DND-41 (cell line): Measurements from ENCODE around the gene GYS1.

Experiments used
- ATAC-seq: fragments of 200-7000 bp; cut with Tn5 transposase; 3 replicates; pipeline ENCODE4 v1.9.1; 2021; ENCODE audit warnings: low read depth; ENCODE audit not compliant: insufficient read depth
- DNase-seq: peaks from one replicate; pipeline ENCODE4 v3.0.0-alpha.2; 2020
- H2AFZ ChIP-seq: 2 replicates; pipeline ENCODE4 v1.6.0; 2012; ENCODE audit warnings: low read depth, low read length
- H3K27ac ChIP-seq: 2 replicates; pipeline ENCODE4 v1.5.1; 2012; ENCODE audit warnings: low read length, inconsistent platforms
- H3K27me3 ChIP-seq: fragments of 200-600 bp; sonication (generic); 2 replicates; pipeline ENCODE4 v1.6.0; 2012; ENCODE audit warnings: low read length, mild to moderate bottlenecking, inconsistent platforms; ENCODE audit not compliant: insufficient read depth, poor library complexity
- H3K36me3 ChIP-seq: 2 replicates; pipeline ENCODE4 v1.5.1; 2012; ENCODE audit warnings: low read length, inconsistent platforms; ENCODE audit not compliant: insufficient read depth
- H3K4me1 ChIP-seq: 2 replicates; pipeline ENCODE4 v1.5.1; 2012; ENCODE audit warnings: mild to moderate bottlenecking, low read length; ENCODE audit not compliant: insufficient read depth
- H3K4me2 ChIP-seq: 2 replicates; pipeline ENCODE4 v1.6.0; 2012; ENCODE audit warnings: mild to moderate bottlenecking, moderate library complexity, low read length, inconsistent platforms; ENCODE audit not compliant: insufficient read depth
- H3K4me3 ChIP-seq, 2 experiments: fragments of 200-600 bp in 1 of 2; shearing (Covaris generic) in 1 of 2; 2 replicates each; pipeline ENCODE4 v1.5.1; 2012 to 2016; ENCODE audit warnings: inconsistent platforms in 2 of 2, low read length in 2 of 2, mild to moderate bottlenecking in 2 of 2, low read depth in 1 of 2, moderate library complexity in 1 of 2
- H3K79me2 ChIP-seq: 2 replicates; pipeline ENCODE4 v1.6.0; 2012; ENCODE audit warnings: low read length, inconsistent platforms; ENCODE audit not compliant: insufficient read depth
- H3K9ac ChIP-seq: 2 replicates; pipeline ENCODE4 v1.6.0; 2012; ENCODE audit warnings: low read depth, mild to moderate bottlenecking, inconsistent platforms, low read length, moderate library complexity
- H3K9me3 ChIP-seq: 2 replicates; pipeline ENCODE4 v1.5.1; 2012; ENCODE audit warnings: low read length, moderate library complexity, mild to moderate bottlenecking, inconsistent platforms; ENCODE audit not compliant: insufficient read depth, severe bottlenecking
- H4K20me1 ChIP-seq: 2 replicates; pipeline ENCODE4 v1.6.0; 2012; ENCODE audit warnings: low read length; ENCODE audit not compliant: insufficient read depth
- CTCF ChIP-seq: IDR thresholded peaks from 2 replicates; pipeline ENCODE4 v1.5.1; 2012; ENCODE audit warnings: borderline replicate concordance, low read length, moderate library complexity, mild to moderate bottlenecking; ENCODE audit not compliant: poor library complexity, severe bottlenecking; ENCODE audit errors: extremely low read depth
- EZH2 ChIP-seq: IDR thresholded peaks from 3 replicates; pipeline ENCODE4 v1.6.1; 2012; ENCODE audit warnings: borderline replicate concordance, low read depth, mild to moderate bottlenecking, moderate library complexity, low read length, inconsistent platforms; ENCODE audit not compliant: severe bottlenecking

Gene GYS1

GRCh38 chr19:48943081-48943480, 50.0 kb downstream of the GYS1 start:
- Histone ChIP-seq H3K79me2 (no peaks in the 10 kb centered on the region), H2AFZ (no peak overlapping the region), H3K4me2 (no peak overlapping the region), H3K9ac (no peak overlapping the region), H3K27ac (no peak overlapping the region), H3K27me3 (no peaks in the 10 kb centered on the region), H3K36me3 (no peaks in the 10 kb centered on the region), H4K20me1 (no peaks in the 10 kb centered on the region), H3K9me3 (peaks cover 12% of the 10 kb centered on the region), H3K4me3 (no peak overlapping the region), H3K4me1 (no peaks in the 10 kb centered on the region)
- TF ChIP-seq EZH2 (no peak), CTCF (no peak)
- DNase-seq: no peak
- no peak for ATAC-seq

GRCh38 chr19:48940902-48941301, 52.2 kb downstream of the GYS1 start:
- no peaks in the 10 kb centered on the region for H3K27me3 ChIP-seq
- DNase-seq (no peak), ATAC-seq (no peak)
- H3K36me3 ChIP-seq: no peaks in the 10 kb centered on the region
- no peak overlapping the region for H3K4me2 ChIP-seq
- no peak overlapping the region for H3K27ac ChIP-seq
- no peaks in the 10 kb centered on the region for H3K4me1 ChIP-seq
- no peak overlapping the region for H2AFZ ChIP-seq
- TF ChIP-seq CTCF (no peak), EZH2 (no peak)
- H3K79me2 ChIP-seq: no peaks in the 10 kb centered on the region
- H4K20me1 ChIP-seq: no peaks in the 10 kb centered on the region
- no peak overlapping the region for H3K4me3 ChIP-seq
- no peak overlapping the region for H3K9ac ChIP-seq
- H3K9me3 ChIP-seq: no peaks in the 10 kb centered on the region

- H4K20me1 ChIP-seq: no peaks in the 10 kb centered on the region
- no peak overlapping the region for H3K9ac ChIP-seq
- no peak for ATAC-seq
- H3K27ac ChIP-seq: no peak overlapping the region
- no peaks in the 10 kb centered on the region for H3K36me3 ChIP-seq
- H3K4me1 ChIP-seq: peaks cover 6% of the 10 kb centered on the region
- H2AFZ ChIP-seq: no peak overlapping the region
- no peak overlapping the region for H3K4me3 ChIP-seq
- no peak overlapping the region for H3K4me2 ChIP-seq
- no peak for DNase-seq
- TF ChIP-seq CTCF (no peak), EZH2 (no peak)
- H3K9me3 ChIP-seq: no peaks in the 10 kb centered on the region
- peaks cover 11% of the 10 kb centered on the region for H3K27me3 ChIP-seq
- H3K79me2 ChIP-seq: no peaks in the 10 kb centered on the region
Measured at GRCh38 chr19:48938256-48938655, 54.9 kb downstream of the GYS1 start.

- Histone ChIP-seq H3K79me2 (no peaks in the 10 kb centered on the region), H3K36me3 (no peaks in the 10 kb centered on the region), H4K20me1 (no peaks in the 10 kb centered on the region), H3K27me3 (peaks cover 17% of the 10 kb centered on the region), H3K9ac (no peak overlapping the region), H2AFZ (no peak overlapping the region), H3K4me1 (peaks cover 8% of the 10 kb centered on the region), H3K4me3 (no peak overlapping the region), H3K27ac (no peak overlapping the region), H3K4me2 (no peak overlapping the region), H3K9me3 (no peaks in the 10 kb centered on the region)
- no peak for TF ChIP-seq CTCF
- TF ChIP-seq EZH2: no peak
- ATAC-seq (no peak), DNase-seq (no peak)
Measured at GRCh38 chr19:48935864-48936263, 57.2 kb downstream of the GYS1 start.
